Activated CD8-positive, alpha-beta memory T cell treated with anti-CD3 and anti-CD28 coated beads, Interleukin-2, amount 50 U/mL, for 4 hours (primary cell): ENCODE measurements around the gene AP3S1.
"Not testable (repeated sequence)": the region's sequence is repeated elsewhere in the genome, so short reads cannot be mapped to it uniquely, and the experiment has no call there.

Experiments used
- DNase-seq: peaks from one replicate; pipeline ENCODE4 v3.0.0-alpha.2; 2020

Gene AP3S1

DNA sequence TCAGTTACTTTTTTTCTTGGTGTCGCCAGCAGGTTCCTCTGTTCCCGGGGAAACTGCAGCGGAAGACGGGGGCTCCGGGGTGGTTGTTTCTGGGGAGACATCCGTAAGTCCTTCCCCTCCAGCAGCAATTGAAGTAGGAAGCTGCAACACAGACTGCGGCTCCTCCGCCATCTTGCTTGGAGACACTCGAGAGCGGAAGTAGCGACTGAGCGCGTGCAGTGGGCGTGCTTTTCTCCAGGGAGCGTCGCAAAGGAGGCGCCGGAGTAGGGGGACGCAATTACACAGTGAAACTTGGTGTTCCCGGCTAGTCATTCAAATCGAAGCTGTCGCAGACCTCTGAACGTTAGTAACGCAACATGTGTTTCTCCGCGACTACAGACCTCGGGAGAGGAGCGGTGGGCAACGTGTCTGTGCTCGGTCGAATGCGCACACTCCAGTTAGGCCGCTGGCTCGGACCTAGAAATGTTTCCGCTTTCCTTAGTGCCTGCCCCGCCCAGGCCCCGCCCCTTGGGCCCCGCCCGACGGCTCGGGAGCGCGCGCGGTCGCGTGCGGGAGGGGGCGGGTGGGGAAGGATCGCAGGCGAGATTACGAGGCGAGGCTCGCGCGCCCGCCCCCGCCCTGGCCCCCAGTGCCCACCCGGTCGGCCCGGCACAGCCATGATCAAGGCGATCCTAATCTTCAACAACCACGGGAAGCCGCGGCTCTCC lies at the start of gene AP3S1, which contains the start of gene ATG12:
Gene AP3S1, plus strand, starts transcription at position 554 of the 707 bp plus-strand sequence. Its CDS starts 103 bp downstream, at position 657.
Gene ATG12, minus strand, starts transcription at position 184 of the 707 bp plus-strand sequence. Its CDS starts 13 bp downstream, at position 171.
- peak; percentile 90 for DNase-seq

- no peak for DNase-seq
These were observed 46.0 kb upstream of the AP3S1 start for GRCh38 chr5:115795700-115796099.

GRCh38 chr5:115796656-115797055 lies 45.1 kb upstream of the AP3S1 start:
- no peak for DNase-seq

GRCh38 chr5:115798252-115798651 lies 43.5 kb upstream of the AP3S1 start:
- DNase-seq: no peak

DNA sequence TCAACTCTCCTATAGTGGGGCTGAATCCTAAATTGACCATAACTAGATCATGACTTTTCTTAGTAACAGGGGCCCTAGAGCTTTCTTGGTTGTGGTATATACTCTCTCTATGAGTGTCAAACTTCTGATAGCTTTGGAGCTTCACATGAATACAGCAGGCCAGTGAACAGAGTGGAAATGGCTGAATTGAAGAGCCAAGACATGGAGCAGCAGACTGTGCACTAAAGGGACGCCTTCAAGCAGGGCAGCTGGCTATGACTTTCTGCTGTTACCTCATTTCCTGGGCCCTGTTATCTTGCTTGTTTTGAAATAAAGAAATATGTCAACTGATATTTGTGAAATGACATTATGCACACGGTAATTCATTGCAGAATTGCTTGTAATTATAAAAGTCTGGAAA lies 41.6 kb upstream of the AP3S1 start:
- no peak for DNase-seq

- DNase-seq: no peak
These were observed 40.6 kb upstream of the AP3S1 start for GRCh38 chr5:115801152-115801551.

GRCh38 chr5:115801984-115802383 lies 39.8 kb upstream of the AP3S1 start:
- no peak for DNase-seq

DNA sequence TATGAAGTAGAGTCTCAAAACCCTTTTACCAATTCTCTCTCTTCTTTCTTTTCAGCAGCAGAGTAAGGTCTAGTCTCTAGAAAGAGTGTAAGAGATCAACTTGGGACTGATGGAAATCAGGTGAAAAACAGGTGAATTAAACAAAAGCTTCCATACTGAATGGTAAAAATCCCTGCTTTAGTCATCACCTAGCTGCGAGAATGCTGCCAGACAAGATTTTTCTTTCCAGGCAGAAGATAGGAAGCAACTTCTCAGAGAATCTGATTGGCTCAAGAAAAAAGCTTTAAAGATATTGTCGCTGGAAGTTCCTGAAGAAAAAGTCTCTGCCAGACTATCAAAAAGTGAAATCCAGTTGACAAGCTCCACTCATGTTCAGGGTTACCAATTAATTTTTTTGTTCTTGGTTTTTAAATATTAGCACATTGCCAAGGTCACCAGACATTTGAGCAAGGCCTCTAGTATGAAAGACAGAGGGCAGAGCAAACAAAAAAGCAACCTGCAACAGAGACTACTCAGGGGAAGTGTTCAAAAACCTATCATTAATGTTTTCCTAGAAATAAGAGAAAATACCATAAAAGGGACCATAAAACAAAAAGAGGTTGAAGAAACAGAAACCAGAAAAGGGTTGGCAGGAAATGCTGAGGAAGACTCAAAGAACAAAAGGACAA lies 34.6 kb upstream of the AP3S1 start:
- DNase-seq: no peak

DNA sequence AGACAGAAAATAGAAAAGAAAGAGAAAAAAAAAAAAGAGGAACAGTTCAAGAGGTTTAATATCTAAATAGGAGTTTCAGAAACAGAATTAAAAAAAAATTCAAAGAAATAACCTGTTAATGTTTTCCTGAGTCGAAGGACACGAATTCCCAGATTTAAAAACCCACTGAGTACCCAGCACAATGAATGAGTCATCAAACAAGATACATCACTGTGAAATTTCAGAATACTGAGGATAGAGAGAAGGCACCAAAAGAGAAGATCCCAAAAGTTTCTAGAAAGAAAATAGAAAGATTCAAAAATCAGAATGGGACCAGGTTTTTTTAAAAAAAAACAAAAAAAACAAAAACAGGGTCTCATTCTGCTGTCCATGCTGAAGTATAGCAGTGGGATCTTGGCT lies 34.1 kb upstream of the AP3S1 start:
- no peak for DNase-seq

DNA sequence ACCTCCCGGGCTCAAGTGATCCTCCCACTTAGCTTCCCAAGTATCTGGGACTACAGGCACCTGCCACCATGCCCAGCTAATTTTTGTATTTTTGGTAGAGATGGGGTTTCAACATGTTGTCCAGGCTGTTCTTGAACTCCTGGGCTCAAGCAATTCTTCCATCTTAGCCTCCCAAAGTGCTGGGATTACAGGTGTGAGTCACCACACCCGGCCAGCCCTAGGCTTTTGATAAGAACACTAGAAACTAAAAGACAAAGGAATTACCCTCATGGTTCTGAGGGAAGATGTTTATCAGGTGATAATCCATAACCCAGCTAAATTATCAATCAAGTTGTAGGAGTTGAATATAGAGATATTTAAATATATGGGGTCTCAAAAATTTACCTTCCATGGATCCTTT lies 33.7 kb upstream of the AP3S1 start:
- not testable (repeated sequence) for DNase-seq

DNA sequence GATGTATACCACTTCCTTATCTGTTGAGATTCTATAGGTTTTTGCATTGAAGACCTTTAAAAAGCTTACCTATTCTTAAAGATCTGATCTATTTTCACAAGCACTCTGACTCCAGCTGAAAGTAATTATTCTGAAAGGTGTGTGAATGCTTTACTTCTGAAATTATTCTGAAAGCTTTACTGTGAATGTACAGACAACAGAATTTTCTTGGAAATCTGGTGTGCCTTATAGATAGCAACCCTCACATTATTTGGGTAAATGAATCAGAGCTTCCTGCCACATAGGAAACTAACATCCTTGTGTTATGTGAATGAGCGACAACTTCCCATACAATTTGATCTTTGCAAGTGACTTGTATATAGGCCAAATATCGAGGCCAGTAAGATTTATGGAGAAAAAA lies 31.8 kb upstream of the AP3S1 start:
- DNase-seq: no peak

DNA sequence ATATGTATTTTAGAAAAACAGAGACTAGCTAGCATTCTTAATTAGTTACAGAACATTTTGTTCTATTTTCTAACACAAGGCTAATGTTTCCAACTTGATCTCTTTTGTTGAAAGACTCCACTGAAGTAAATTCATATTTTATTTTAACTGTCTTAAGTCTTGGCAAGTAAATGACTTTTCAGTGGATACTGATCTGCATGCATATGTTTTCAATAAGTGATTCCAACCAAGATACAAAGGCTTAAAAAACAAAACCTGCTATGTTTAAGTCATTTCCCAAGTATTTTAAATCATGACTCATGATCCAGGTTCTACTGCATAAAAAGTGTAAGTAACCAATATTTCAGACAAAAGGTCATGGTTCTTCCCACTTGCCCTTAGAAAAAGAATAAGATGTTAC lies 31.0 kb upstream of the AP3S1 start:
- no peak for DNase-seq

DNA sequence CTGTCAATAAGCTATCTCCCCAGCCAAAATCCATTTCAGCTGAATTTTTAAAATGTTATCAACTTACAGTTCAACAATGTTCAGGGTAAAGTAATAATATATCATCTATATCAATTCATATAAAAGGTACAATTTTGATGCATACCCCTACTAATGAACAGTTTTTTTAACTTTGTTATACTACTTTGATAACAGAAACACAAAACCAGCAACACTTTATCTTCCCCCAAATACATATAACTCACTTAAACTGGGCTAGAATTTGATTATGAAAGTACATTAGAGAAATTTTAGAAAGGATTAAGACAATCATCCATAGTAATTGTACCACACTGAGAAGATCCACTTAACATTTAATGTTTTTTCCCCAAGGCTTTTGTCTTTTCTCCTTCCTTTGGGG lies 30.3 kb upstream of the AP3S1 start:
- no peak for DNase-seq

DNA sequence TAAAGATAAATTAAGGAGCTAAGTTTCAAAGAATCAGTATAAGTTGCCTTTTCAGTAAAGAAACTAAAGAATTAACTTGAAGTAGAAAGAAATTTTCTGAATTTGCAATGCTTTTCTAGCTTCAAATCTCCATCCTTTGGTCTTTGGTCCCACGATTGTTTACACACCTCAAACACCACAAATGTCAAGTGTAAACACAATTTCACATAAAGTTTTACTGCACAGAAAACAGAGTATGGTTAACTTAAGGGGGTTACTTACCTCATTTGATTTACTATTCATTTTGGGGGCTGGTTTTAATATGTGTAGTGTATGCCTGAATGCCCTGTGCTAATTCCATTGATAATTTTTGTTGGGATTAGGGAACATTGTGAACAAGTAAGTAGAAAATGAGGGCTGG lies 29.4 kb upstream of the AP3S1 start:
- no peak for DNase-seq

GRCh38 chr5:115813719-115814118 lies 28.0 kb upstream of the AP3S1 start:
- no peak for DNase-seq

- no peak for DNase-seq
These were observed 26.6 kb upstream of the AP3S1 start for GRCh38 chr5:115815006-115815692.

GRCh38 chr5:115815693-115816225 lies 26.0 kb upstream of the AP3S1 start:
- DNase-seq: no peak

GRCh38 chr5:115816226-115817081 lies 25.3 kb upstream of the AP3S1 start, which contains the start of gene CDO1:
CDO1 (minus strand) TSS chr5:115816659; CDS start chr5:115816397, 262 bp downstream.
- no peak for DNase-seq

DNA sequence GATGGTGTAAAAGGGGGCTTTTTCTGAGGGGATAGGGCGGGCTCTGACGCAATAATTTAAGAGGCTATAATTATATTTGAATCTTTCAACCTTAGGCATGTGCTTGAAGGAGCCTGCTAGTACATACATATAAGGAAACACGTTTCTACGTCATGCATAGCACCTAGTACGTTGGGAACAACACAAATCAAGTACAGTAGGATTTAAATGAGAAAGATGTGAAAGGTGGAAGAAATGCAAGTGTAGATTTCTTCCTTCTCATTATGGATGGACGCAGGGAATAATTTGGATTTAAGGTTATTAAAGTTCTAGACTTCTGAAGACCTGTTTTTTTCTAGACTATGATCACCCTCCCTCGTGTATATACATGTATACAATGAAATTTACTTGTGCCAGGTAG lies 24.3 kb upstream of the AP3S1 start:
- DNase-seq: no peak

DNA sequence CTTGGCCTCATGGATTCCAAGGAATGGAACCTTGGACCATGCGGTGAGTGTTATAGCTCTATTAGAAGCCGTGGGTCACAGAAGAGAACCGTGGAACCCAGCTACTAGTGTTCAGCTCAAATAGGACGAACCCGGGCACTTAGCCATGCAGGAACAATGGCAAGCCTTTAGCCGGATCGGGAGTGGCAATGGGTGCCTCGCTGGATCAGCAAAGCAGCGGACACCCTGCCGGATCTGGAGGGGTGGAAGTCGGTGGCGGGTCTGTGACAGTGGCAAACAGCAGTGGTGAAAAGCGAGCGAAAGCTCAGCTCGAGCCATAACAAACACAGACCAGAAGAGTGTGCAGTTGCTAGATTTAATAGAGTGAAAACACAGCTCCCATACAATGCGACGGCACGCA lies 22.9 kb upstream of the AP3S1 start:
- DNase-seq: no peak

GRCh38 chr5:115820846-115821245 lies 20.9 kb upstream of the AP3S1 start:
- DNase-seq: no peak

DNA sequence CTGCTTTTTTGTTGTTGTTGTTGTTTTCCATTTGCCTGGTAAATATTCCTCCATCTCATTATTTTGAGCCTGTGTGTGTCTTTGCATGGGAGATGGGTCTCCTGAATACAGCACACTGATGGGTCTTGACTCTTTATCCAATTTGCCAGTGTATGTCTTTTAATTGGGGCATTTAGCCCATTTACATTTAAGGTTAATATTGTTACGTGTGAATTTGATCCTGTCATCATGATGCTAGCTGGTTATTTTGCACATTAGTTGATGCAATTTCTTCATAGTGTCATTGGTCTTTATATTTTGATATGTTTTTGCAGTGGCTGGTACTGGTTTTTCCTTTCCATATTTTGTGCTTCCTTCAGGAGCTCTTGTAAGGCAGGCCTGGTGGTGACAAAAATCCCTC lies 16.8 kb upstream of the AP3S1 start:
- not testable (repeated sequence) for DNase-seq

DNA sequence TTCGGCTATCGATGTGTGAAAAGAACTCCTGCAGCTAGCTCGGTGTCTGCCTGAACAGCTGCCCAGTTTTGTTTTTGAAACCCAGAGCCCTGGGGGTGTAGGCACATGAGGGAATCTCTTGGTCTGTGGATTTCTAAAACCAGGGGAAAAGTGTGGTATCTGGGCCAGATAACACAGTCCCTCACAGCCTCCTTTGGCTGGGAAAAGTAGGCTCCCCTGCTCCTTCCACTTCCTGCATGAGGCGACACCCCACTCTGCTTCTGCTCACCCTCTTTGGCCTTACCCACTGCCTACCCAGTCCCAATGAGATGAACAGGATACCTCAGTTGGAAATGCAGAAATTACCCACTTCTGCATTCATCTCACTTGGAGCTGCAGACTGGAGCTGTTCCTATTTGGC lies 15.8 kb upstream of the AP3S1 start:
- DNase-seq: no peak
